Kidney glomerular epithelial cell (primary cell): ENCODE results near the gene NPM1.
"Not testable (repeated sequence)": the region's sequence is repeated elsewhere in the genome, so short reads cannot be mapped to it uniquely, and the experiment has no call there.

Experiments
- DNase-seq: peaks from one replicate; lab custom pipeline; 2025; lab: John Stamatoyannopoulos, UW

NPM1 gene, protein sequence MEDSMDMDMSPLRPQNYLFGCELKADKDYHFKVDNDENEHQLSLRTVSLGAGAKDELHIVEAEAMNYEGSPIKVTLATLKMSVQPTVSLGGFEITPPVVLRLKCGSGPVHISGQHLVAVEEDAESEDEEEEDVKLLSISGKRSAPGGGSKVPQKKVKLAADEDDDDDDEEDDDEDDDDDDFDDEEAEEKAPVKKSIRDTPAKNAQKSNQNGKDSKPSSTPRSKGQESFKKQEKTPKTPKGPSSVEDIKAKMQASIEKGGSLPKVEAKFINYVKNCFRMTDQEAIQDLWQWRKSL

GRCh38 chr5:171387345-171387969, at the start of gene NPM1:
Gene NPM1 (plus strand): TSS chr5:171387849. CDS start chr5:171387949, 100 bp downstream.
- DNase-seq = peak; percentile 95

DNA sequence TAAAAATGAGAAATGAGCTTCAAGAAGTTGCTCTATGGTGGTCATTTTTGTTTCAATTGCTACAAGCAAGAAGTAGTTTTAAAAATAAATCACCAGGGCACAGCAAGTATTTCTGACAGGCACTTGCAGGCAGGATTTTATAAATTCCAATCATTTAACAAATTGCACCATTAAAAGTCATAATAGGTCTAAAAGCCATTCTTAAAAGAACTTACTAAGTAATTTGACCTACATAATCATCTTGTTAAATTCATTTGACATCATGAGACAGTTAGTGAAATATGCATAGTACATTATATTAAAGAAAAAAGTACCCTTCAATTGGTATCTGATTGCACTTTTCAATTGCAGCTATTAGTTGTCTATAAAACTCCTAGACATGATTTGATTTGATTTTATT, 47.6 kb upstream of the NPM1 start:
- DNase-seq = no peak

GRCh38 chr5:171340491-171340890, 47.2 kb upstream of the NPM1 start:
- no peak for DNase-seq

DNA sequence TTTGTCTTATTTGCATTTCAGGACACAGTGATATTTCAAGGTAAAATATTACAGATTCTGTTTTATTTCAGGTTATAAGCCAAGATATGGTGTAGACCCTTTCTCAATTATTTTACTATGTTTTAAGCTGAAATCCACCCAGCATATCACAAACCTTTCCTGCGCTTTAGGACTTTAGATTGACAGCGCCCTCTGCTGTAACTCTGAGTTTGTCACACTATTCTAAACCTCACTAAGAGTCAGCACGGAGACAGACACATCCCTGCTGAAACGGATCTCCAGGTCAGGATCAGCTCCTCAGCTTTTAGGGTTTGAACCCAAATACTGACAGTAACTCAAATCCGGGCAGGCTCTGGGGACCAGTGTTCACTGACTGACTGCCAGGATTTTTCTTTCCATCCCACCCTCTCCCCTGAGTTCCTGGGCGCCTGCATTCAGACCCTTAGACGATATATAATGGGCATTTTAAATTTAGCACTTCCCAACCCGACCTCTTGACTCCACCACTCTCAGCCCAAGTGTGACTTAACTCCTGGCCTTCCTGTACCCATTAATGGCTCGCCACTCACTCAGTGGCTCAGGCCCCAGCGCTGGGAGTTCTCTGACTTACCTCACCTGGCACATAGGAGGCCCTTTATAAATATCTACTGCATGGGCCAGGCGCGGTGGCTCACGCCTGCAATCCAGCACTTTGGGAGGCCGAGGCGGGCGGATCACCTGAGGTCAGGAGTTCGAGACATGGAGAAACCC, 45.1 kb upstream of the NPM1 start:
- DNase-seq = peak; percentile 59

GRCh38 chr5:171344936-171345608, 42.6 kb upstream of the NPM1 start:
- DNase-seq = no peak

DNA sequence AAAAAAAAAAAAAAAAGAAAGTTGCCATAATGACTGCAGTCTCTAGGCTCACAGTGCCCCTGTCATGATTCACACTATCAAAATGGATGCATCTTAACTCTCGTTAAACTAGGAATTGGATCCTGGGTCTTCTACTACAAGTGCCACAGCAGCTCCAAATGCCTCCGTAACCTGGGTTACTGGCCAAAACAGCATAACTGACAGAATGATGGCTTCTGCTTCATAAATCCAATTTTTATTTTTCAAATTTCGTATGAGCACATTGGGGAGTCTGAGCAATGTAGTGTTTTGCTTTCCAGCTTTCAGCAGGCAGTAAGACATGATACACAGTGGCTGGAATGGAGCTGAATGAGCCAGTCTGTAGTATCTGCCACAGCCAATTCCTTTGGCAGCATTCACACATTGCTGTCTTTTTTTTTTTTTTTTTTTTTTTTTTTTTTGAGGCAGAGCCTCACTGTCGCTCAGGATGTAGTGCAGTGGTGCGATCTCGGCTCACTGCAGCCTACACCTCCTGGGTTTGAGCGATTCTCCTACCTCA, 36.0 kb upstream of the NPM1 start:
- DNase-seq = no peak

GRCh38 chr5:171355302-171355724, 32.3 kb upstream of the NPM1 start:
- no peak for DNase-seq

GRCh38 chr5:171357843-171358242, 29.8 kb upstream of the NPM1 start:
- no peak for DNase-seq

DNA sequence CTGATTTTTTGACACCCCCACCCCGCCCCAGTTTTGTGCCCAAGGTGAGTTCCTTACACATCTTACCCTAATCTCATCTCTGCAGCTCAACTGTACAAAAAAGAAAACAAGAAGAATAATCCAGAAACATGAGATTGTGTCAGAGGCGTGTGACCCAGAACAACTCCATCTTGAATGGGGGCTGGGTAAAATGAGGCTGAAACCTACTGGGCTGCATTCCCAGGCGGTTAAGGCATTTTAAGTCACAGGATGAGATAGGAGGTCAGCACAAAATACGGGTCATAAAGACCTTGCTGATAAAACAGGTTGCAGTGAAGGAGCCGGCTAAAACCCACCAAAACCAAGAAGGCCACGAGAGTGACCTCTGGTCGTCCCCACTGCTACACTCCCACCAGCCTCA, 26.5 kb upstream of the NPM1 start:
- not testable (repeated sequence) for DNase-seq

DNA sequence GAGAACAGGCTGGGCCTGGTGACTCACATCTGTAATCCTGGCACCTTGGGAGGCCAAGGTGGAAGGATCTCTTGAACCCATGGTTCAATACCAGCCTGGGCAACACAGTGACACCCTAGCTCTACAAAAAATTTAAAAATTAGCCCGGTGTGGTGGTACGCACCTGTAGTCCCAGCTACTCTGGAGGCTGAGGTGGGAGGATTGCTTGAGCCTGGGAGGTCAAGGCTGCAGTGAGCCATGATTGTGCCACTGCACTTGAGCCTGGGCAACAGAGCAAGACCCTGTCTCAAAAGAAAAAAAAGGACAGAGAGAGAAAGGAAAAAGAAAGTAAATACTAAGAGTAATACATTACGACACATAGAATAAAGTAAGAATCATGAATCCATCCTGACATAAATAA, 24.4 kb upstream of the NPM1 start:
- not testable (repeated sequence) for DNase-seq

- DNase-seq = no peak
Measured at GRCh38 chr5:171363846-171364245, 23.8 kb upstream of the NPM1 start.

- DNase-seq = no peak
Measured at GRCh38 chr5:171365351-171365750, 22.3 kb upstream of the NPM1 start.

- DNase-seq = no peak
Measured at GRCh38 chr5:171366645-171367044, 21.0 kb upstream of the NPM1 start.

- peak; percentile 81 for DNase-seq
Measured at GRCh38 chr5:171367424-171368370, 20.0 kb upstream of the NPM1 start.

DNA sequence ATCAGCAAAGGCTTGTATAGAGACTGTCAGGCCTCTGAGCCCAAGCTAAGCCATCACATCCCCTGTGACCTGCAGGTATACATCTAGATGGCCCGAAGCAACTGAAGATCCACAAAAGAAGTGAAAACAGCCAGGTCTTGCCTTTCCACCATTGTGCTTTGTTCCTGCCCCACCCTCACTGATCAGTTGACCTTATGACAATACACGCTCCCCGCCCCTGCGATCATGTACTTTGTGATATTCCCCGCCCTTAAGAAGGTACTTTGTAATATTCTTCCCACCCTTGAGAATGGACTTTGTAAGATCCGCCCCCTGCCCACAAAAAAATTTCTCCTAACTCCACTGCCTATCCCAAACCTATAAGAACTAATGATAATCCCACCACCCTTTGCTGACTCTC, 18.6 kb upstream of the NPM1 start:
- DNase-seq = no peak

GRCh38 chr5:171369898-171370297, 17.8 kb upstream of the NPM1 start:
- no peak for DNase-seq

- DNase-seq = not testable (repeated sequence)
Measured at GRCh38 chr5:171370881-171371280, 16.8 kb upstream of the NPM1 start.

GRCh38 chr5:171371326-171371725, 16.3 kb upstream of the NPM1 start:
- DNase-seq = no peak

GRCh38 chr5:171379961-171380360, 7.7 kb upstream of the NPM1 start:
- no peak for DNase-seq

GRCh38 chr5:171384416-171384815, 3.2 kb upstream of the NPM1 start:
- DNase-seq = not testable (repeated sequence)

DNA sequence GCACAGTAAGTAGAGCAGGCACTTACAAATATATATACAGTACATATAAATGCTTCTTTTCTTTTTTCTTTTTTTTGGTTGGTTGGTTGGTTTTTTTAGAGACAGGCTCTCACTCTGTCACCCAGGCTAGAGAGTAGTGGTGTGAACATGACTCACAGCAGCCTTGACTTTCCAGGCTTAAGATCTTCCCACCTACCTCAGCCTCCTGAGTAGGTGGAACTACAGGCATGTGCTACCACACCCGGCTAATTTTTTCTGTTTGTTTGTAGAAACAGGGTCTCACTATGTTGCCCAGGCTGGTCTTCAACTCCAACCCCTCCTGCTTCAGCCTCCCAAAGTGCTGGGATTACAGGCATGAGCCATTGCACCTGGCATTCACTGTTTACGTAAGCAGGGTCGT, 2.6 kb upstream of the NPM1 start:
- DNase-seq = peak; percentile 35
